K562 (cell line): ENCODE data around the gene NPFFR1. TPM values are rescaled to one million over a fixed set of nuclear protein-coding genes. Genes with fewer than 3 reads are reported as not detected.
A peak's percentile ranks its signal among the peaks of the same experiment; 100 is the strongest.

ENCODE experiments used
- CUX1 ChIP-seq: fragments of 200-800 bp; sonication (Bioruptor generic); IDR thresholded peaks from 2 replicates; pipeline ENCODE4 v1.6.1; 2016; ENCODE audit warnings: missing genetic modification characterization, missing compliant biosample characterization
- CXXC5 ChIP-seq: fragments of 250-450 bp; sonication (Bioruptor Pico); IDR thresholded peaks from 2 replicates; pipeline ENCODE4 v1.8.0; 2022; ENCODE audit warnings: inconsistent platforms, mild to moderate bottlenecking, moderate library complexity
- EP400 ChIP-seq: fragments of 450-650 bp; IDR thresholded peaks from 2 replicates; pipeline ENCODE4 v1.6.1; 2017; ENCODE audit warnings: antibody characterized with exemption, mild to moderate bottlenecking, moderate library complexity
- KLF13 ChIP-seq: fragments of 450-650 bp; IDR thresholded peaks from 2 replicates; pipeline ENCODE4 v1.6.1; 2016; ENCODE audit warnings: missing genetic modification characterization, low read depth, mild to moderate bottlenecking, missing compliant biosample characterization, moderate library complexity, borderline replicate concordance
- L3MBTL2 ChIP-seq: fragments of 450-650 bp; IDR thresholded peaks from 2 replicates; pipeline ENCODE4 v1.6.1; 2016; ENCODE audit warnings: mild to moderate bottlenecking, moderate library complexity
- MTA3 ChIP-seq: fragments of 450-650 bp; formaldehyde crosslinking; IDR thresholded peaks from 2 replicates; pipeline ENCODE4 v1.6.1; 2017; ENCODE audit warnings: mild to moderate bottlenecking, borderline replicate concordance
- SMARCA4 ChIP-seq: fragments of 450-650 bp; IDR thresholded peaks from 2 replicates; pipeline ENCODE4 v1.6.1; 2016
- TBP ChIP-seq: optimal IDR thresholded peaks from 2 replicates; pipeline ENCODE3; 2011; ENCODE audit warnings: low read depth, low read length, improper control_type of control experiment
- TCFL5 ChIP-seq: fragments of 250-450 bp; sonication (Bioruptor Pico); conservative IDR thresholded peaks from 2 replicates; pipeline ENCODE4 v1.6.1; 2021; ENCODE audit warnings: mild to moderate bottlenecking, moderate library complexity, matching md5 sums
- TEAD4 ChIP-seq, 2 experiments: sonication (generic) in 1 of 2; formaldehyde crosslinking in 1 of 2; IDR thresholded peaks; 2 replicates each; pipeline versions ENCODE4 v1.6.1 to v1.8.0; 2012 to 2022; ENCODE audit warnings: borderline replicate concordance in 1 of 2, inconsistent platforms in 1 of 2, low read length in 1 of 2, mild to moderate bottlenecking in 1 of 2, missing genetic modification reagents in 1 of 2
- UBTF ChIP-seq, 2 experiments: IDR thresholded peaks; 2 replicates each; pipeline ENCODE4 v1.6.1; 2012; ENCODE audit warnings: improper control_type of control experiment in 2 of 2, low read depth in 2 of 2, low read length in 2 of 2, borderline replicate concordance in 1 of 2
- YBX1 ChIP-seq: fragments of 450-650 bp; IDR thresholded peaks from 2 replicates; pipeline ENCODE4 v1.7.1; 2016; ENCODE audit warnings: mild to moderate bottlenecking
- ZBTB1 ChIP-seq: sonication (generic); formaldehyde crosslinking; IDR thresholded peaks from 2 replicates; pipeline ENCODE4 v1.8.1; 2023; ENCODE audit warnings: missing genetic modification reagents, low read depth, mild to moderate bottlenecking, borderline replicate concordance
- ZBTB34 ChIP-seq: fragments of 250-450 bp; sonication (Bioruptor Pico); IDR thresholded peaks from 2 replicates; pipeline ENCODE4 v1.8.0; 2021; ENCODE audit warnings: mild to moderate bottlenecking, moderate library complexity
- ZC3H8 ChIP-seq: fragments of 450-650 bp; IDR thresholded peaks from 2 replicates; pipeline ENCODE4 v1.6.1; 2017
- ZNF146 ChIP-seq: IDR thresholded peaks from one replicate; pipeline ENCODE4 v1.6.1; 2018; ENCODE audit warnings: missing compliant biosample characterization; ENCODE audit not compliant: unreplicated experiment
- ZNF232 ChIP-seq: sonication (generic); formaldehyde crosslinking; IDR thresholded peaks from 2 replicates; pipeline ENCODE4 v1.8.0; 2022; ENCODE audit warnings: mild to moderate bottlenecking, missing genetic modification reagents
- ZNF24 ChIP-seq: fragments of 450-650 bp; IDR thresholded peaks from 2 replicates; pipeline ENCODE4 v1.6.1; 2016
- ZNF668 ChIP-seq: fragments of 250-450 bp; sonication (Bioruptor Pico); IDR thresholded peaks from 2 replicates; pipeline ENCODE4 v1.8.0; 2022; ENCODE audit warnings: mild to moderate bottlenecking, inconsistent platforms
- ZNF766 ChIP-seq: fragments of 200-800 bp; sonication (Bioruptor generic); conservative IDR thresholded peaks from 2 replicates; pipeline ENCODE4 v1.6.1; 2016; ENCODE audit warnings: missing genetic modification characterization, missing compliant biosample characterization
- polyA plus RNA-seq, 8 experiments: library from polyadenylated mRNA; depleted of rRNA in 4 of 8; stranded (reverse) in 5 of 8; unstranded in 3 of 8; fragments of >200 nt; fragmentation: Nextera tagmentation in 2 of 8; fragmentation: Illumina TruSeq in 1 of 8; extraction: Ambion mirVana in 2 of 8; extraction: Trizol in 1 of 8; gene quantifications; 2 replicates each; pipeline versions ENCODE4 v1.2.1 to v1.2.3, GENCODE V29; 2011 to 2014; ENCODE audit warnings: inconsistent platforms in 1 of 8, missing spikeins in 1 of 8
- total RNA-seq, 7 experiments: library from RNA; depleted of rRNA in 6 of 7; stranded (reverse); fragments of >200 nt in 6 of 7; fragmentation: Illumina TruSeq in 2 of 7; extraction: Trizol in 2 of 7; gene quantifications; 2 replicates each; pipeline versions ENCODE4 v1.2.1 to v1.2.3, GENCODE V29; 2011 to 2021; ENCODE audit warnings: low replicate concordance in 1 of 7

The NPFFR1 gene
- total and polyA plus RNA-seq, 9 of the 15 experiments (the other 6 are each of a cell fraction or from before 2014, with no cell fraction given): under 0.01 TPM; not detected in 8

- TF ChIP-seq UBTF (IDR thresholded peaks at IDR 0.05; ENCODE audit: borderline replicate concordance in 1 of 2, low read depth in 2 of 2, low read length in 2 of 2): peak; percentile 82 to 94; a peak in 3 of 4 replicates
- 0 out of 2 replicates have a peak, but pooled peaks have one; percentile 14 for TF ChIP-seq EP400
- TF ChIP-seq TBP: peak; percentile 27
- peak; percentile 41; the same call in 1 of the 2 replicates for TF ChIP-seq CXXC5 (CRISPR knock-in tag)
- no peak for TF ChIP-seq TCFL5 (CRISPR knock-in tag)
- TF ChIP-seq ZNF668 (CRISPR knock-in tag): no peak
- TF ChIP-seq SMARCA4: peak; percentile 68
- TF ChIP-seq ZNF146: no peak
- no peak for TF ChIP-seq ZC3H8
- TF ChIP-seq ZNF232 (CRISPR knock-in tag): no peak
- peak; percentile 54 for TF ChIP-seq TEAD4 (IDR thresholded peaks at IDR 0.05; ENCODE audit: low read length)
- TF ChIP-seq TEAD4 (CRISPR knock-in tag; IDR thresholded peaks at IDR 0.05; ENCODE audit: borderline replicate concordance): no peak
- TF ChIP-seq YBX1: no peak
- no peak for TF ChIP-seq ZNF766
- no peak for TF ChIP-seq ZNF24
- TF ChIP-seq L3MBTL2: peak; percentile 66
- TF ChIP-seq CUX1 (CRISPR knock-in tag): no peak
- TF ChIP-seq ZBTB1 (CRISPR knock-in tag): no peak
- TF ChIP-seq MTA3: 0 out of 2 replicates have a peak, but pooled peaks have one; percentile 18
- no peak for TF ChIP-seq KLF13 (tag)
- no peak for TF ChIP-seq ZBTB34
Observed at GRCh38 chr10:70296406-70296899, 12.6 kb upstream of the NPFFR1 start (continued).
